GM21360 (cell line): ENCODE measurements around the gene APOL2.
"Not testable (repeated sequence)": the region's sequence is repeated elsewhere in the genome, so short reads cannot be mapped to it uniquely, and the experiment has no call there.

Source experiments
- ATAC-seq: cut with Tn5 transposase; IDR thresholded peaks from one replicate; pipeline ENCODE4 v1.9.1; 2021; ENCODE audit warnings: mild to moderate bottlenecking, moderate library complexity; ENCODE audit not compliant: unreplicated experiment

Gene APOL2

DNA sequence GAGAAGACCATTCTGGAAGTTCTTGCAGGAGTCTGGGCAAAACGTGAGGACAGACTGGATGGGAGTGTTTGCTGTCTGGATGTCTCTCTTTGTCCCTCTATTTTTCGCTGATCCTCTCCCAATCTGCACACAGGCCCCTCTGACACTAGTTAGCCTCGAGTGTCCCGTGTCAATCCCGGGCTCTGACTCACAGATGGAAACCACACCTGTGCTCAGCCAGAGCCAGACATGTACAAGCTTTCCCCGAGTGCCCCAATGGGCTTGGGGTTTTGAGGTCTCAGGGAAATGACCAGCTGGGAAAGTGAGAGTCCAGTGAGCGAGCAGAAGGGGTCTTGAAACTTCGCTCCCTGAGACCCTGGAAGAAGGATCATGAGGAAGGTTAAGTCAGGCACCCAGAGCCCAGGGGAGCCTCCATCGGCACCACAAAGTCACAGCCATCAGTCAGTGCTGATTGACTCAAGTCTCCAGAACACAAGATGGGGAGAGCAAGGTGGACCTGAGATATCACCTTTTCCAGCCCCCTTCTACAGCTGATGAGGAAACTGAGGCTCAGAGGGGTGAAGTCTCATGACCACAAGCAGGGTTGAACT is 13.9 kb downstream of the APOL2 start:
- no peak for ATAC-seq

GRCh38 chr22:36224245-36224644 is 15.1 kb downstream of the APOL2 start:
- ATAC-seq = no peak

DNA sequence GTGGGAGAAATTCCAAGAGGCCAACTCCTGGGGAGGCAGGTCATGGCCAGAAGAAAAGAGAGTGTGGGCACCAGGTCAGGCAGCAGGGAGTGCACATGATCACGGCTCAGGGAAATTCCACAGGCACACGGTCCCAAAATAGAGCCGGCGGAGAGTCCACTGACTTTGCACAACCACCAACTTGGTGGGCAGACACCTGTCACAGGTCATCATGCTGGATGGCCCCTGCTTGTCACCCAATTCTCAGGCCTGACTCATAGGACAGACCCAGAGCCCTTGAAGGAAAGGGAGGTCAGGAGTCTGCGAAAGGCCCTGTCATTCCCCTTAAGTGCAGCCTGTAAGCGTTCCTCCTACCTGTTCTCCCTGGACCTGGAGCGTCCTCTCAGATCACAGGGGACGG is 15.8 kb downstream of the APOL2 start:
- no peak for ATAC-seq

GRCh38 chr22:36222887-36223450 is 16.4 kb downstream of the APOL2 start:
- ATAC-seq = no peak

GRCh38 chr22:36221799-36222751 is 17.3 kb downstream of the APOL2 start:
- no peak for ATAC-seq

- ATAC-seq = no peak
These were observed 18.8 kb downstream of the APOL2 start for GRCh38 chr22:36220451-36220921.

- ATAC-seq = no peak
These were observed 20.6 kb downstream of the APOL2 start for GRCh38 chr22:36218648-36219193.

DNA sequence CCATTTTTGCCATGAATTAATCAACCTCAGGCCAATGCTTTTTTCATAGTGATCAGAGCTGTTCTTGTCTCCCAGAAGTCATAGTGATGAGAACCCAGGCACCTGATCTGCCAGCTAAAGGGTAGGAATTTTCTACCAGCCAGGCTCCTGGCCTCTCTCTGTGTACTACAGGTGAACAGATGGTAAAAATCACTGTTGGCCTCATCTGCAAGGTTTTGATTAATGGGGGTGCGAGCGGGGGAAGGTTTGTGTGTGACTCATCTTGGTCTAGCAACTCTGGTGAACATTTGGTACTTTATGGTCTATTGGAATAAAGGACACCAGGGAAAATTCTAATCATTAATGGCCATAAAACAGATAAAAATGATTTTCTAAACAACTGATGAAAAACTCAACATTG is 23.3 kb downstream of the APOL2 start:
- ATAC-seq = no peak

DNA sequence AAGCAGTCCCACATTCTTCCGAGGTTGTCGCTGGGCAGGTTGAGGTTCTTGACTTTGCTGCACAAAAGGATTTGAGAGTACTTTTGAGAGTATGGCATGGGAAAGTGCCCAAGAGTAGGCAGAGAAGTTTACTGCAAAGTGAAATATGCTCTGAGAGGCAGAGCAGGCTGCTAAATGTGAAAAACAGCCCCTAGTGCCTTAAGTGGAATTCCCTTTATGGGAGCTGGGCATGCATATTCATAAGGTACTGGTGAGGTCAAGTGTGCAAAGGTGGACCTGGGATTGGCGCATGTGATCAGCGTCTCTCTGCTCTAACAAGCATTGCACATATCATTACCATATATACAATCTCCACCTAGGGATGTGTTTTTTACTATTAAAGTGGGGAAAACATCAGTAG is 25.7 kb downstream of the APOL2 start:
- ATAC-seq = no peak

GRCh38 chr22:36212901-36213300 is 26.4 kb downstream of the APOL2 start:
- no peak for ATAC-seq

- ATAC-seq = no peak
These were observed 28.0 kb downstream of the APOL2 start for GRCh38 chr22:36211237-36211861.

- no peak for ATAC-seq
These were observed 29.1 kb downstream of the APOL2 start for GRCh38 chr22:36210224-36210623.

GRCh38 chr22:36209488-36209908 is 29.8 kb downstream of the APOL2 start:
- ATAC-seq = not testable (repeated sequence)

DNA sequence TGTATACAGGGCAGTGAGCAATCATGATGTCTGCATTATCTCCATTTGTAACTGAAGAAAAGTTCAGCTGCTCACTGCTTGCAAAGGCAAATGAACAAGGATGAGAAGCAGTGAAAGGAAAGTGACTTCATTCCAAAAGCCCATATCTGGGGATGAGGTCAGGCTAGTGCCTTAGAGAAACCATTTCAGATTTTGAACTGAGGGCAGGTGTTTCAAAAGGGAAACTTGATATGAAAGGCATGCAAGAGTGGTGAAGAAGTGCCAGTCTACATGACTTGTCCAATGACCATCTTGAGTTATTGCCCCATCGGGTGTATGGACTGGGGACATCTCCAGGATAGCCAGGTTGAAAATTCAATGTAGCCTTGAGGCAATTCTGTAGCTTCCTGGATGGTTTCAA is 30.4 kb downstream of the APOL2 start:
- ATAC-seq = no peak

DNA sequence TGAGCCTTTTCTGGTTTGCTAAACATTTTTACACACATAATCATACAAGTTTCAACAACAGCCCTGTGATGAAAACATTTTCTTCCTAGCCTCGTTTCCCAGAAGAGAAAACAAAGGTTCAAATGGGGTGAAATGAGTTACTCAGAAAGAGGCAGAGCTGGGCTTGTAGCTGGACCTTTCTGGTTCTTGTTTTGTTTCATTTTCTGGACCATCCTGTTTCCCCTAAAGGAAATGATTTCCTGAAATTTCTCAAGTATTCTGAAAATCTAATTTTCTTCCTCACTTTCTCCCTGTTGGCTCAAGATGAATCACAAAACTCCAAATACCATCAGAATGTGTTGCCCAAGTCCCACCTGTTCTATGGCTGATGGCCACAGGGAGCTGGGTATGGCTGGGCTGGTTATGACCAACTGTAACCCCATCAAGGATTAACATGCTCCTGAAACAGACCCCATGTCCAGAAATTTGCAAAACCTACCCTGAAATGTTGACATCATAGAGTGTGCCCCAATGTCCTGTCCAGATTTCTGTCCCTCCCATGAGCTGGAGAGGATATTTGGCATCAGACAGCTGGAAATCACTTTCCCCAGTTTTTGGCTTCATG is 31.1 kb downstream of the APOL2 start:
- no peak for ATAC-seq

DNA sequence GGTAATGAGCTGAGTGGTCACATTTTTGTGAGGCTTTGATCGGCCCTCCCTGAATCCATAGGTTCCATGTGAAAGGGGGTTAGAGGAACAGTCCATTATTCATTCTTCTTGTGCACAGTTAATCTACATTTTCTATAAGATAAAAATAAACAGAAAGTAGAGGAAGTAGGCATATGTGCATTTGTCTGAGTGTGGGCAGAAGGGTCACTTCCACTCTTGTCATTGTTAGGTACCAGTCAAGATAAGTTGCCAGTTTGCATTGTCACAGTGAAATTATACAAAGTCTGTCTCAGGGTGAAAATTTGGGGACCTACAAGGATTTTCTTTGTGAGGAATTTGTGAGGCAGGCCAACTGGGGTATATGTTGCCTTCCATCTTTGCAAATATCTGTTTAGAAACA is 33.1 kb downstream of the APOL2 start:
- no peak for ATAC-seq

DNA sequence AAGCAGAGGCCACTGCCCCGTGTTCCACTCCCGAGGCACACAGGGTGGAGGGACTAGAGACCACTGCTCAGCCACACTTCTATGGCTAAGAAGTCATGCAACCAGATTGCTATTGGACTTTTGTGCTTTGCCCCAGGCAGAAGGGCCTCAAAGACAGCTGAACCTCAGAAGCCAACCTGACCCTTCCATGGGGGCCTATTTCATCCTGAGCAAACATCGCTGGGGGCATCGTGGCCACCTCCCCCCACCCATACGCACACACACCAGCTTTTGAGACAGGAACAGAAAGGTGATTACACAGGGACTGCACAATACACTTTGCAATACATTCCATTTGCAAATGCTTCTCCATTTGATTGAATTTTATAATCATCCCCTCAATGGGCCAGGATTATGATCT is 33.8 kb downstream of the APOL2 start:
- not testable (repeated sequence) for ATAC-seq

GRCh38 chr22:36204632-36205015 is 34.7 kb downstream of the APOL2 start:
- ATAC-seq = no peak

GRCh38 chr22:36204001-36204631 is 35.2 kb downstream of the APOL2 start:
- ATAC-seq = no peak

GRCh38 chr22:36203441-36203840 is 35.9 kb downstream of the APOL2 start:
- ATAC-seq = not testable (repeated sequence)
